GM12878 (cell line): ENCODE data around the gene NAALADL2. TPM values are rescaled to one million over a fixed set of nuclear protein-coding genes. Genes with fewer than 3 reads are reported as not detected.

Experiments used
- ATAC-seq: fragments of 200-7000 bp; cut with Tn5 transposase; 3 replicates; pipeline ENCODE4 v1.9.1; 2020; ENCODE audit warnings: mild to moderate bottlenecking, moderate library complexity
- BruUV-seq: library from RNA; stranded (reverse); fragments of 400-500 nt; replicated peaks from 2 replicates; lab custom pipeline; 2021; lab: Mats Ljungman, UMichigan
- CTCF ChIA-PET: fragments of 300-600 bp; sonication (Branson Sonifier 250); formaldehyde crosslinking; extraction: SDS; loops from one replicate; lab custom pipeline; 2021; ENCODE audit warnings: inconsistent platforms; lab: Yijun Ruan, JAX
- POLR2A ChIA-PET: fragments of 350-600 bp; formaldehyde crosslinking; extraction: SDS; loops from one replicate; lab custom pipeline; 2021; ENCODE audit warnings: inconsistent platforms; lab: Charles Lee
- RAD21 ChIA-PET: fragments of 300-600 bp; sonication (Branson Sonifier 250); formaldehyde crosslinking; loops from one replicate; lab custom pipeline; 2023; ENCODE audit warnings: antibody characterized with exemption; ENCODE audit not compliant: unreplicated experiment; lab: Charles Lee
- SMC1A ChIA-PET: fragments of 300-600 bp; sonication (Branson Sonifier 250); formaldehyde crosslinking; loops from one replicate; lab custom pipeline; 2023; ENCODE audit not compliant: unreplicated experiment, uncharacterized antibody; lab: Charles Lee
- DNase-seq: peaks from one replicate; pipeline ENCODE4 v3.0.0-alpha.2; 2011; ENCODE audit warnings: low read depth, low spot score
- FAIRE-seq: peaks from 3 replicates; lab custom pipeline; 2011; peaks lifted over from hg19 to GRCh38; lab: Jason Lieb, UNC
- H2AFZ ChIP-seq: 2 replicates; pipeline ENCODE4 v1.6.0; 2011; ENCODE audit warnings: low read depth, low read length, control low read depth; ENCODE audit not compliant: control insufficient read depth
- H3K27ac ChIP-seq: 2 replicates; pipeline ENCODE4 v1.5.1; 2011; ENCODE audit warnings: control low read depth; ENCODE audit not compliant: control insufficient read depth, insufficient read depth
- H3K27me3 ChIP-seq, 2 experiments: replicated peaks in 1 of 2; 2 replicates each; pipeline versions ENCODE4 v1.6.0 to v1.6.1; 2011; ENCODE audit warnings: low read length in 1 of 2; ENCODE audit not compliant: control insufficient read depth in 2 of 2, insufficient read depth in 2 of 2
- H3K36me3 ChIP-seq, 2 experiments: 2 replicates each; pipeline ENCODE4 v1.5.1; 2011; ENCODE audit warnings: low read length in 1 of 2; ENCODE audit not compliant: control insufficient read depth in 2 of 2, insufficient read depth in 2 of 2
- H3K4me1 ChIP-seq: 2 replicates; pipeline ENCODE4 v1.6.1; 2011; ENCODE audit warnings: mild to moderate bottlenecking, low read length, moderate library complexity, mixed read lengths; ENCODE audit not compliant: control insufficient read depth, insufficient read depth
- H3K4me2 ChIP-seq: 2 replicates; pipeline ENCODE4 v1.6.0; 2011; ENCODE audit warnings: control low read depth; ENCODE audit not compliant: control insufficient read depth, insufficient read depth
- H3K4me3 ChIP-seq: fragments of 200-600 bp; sonication (generic); 2 replicates; pipeline ENCODE4 v1.5.1; 2016
- H3K79me2 ChIP-seq: 2 replicates; pipeline ENCODE4 v1.6.0; 2011; ENCODE audit warnings: low read length; ENCODE audit not compliant: control insufficient read depth, insufficient read depth
- H3K9ac ChIP-seq: 2 replicates; pipeline ENCODE4 v1.8.0; 2011; ENCODE audit warnings: low read length, control low read depth, mixed read lengths; ENCODE audit not compliant: control insufficient read depth, insufficient read depth
- H3K9me3 ChIP-seq: replicated peaks from 3 replicates; pipeline ENCODE4 v1.5.1; 2011; ENCODE audit warnings: mild to moderate bottlenecking, low read length; ENCODE audit not compliant: control insufficient read depth, insufficient read depth
- H4K20me1 ChIP-seq: 2 replicates; pipeline ENCODE4 v1.6.0; 2011; ENCODE audit not compliant: control insufficient read depth, insufficient read depth
- BMI1 ChIP-seq: fragments of 450-650 bp; IDR thresholded peaks from 2 replicates; pipeline ENCODE4 v1.6.1; 2016; ENCODE audit warnings: mild to moderate bottlenecking, moderate library complexity, borderline replicate concordance
- FOXM1 ChIP-seq: IDR thresholded peaks from 2 replicates; pipeline ENCODE4 v1.6.1; 2012; ENCODE audit warnings: low read depth, mild to moderate bottlenecking, inconsistent platforms, low read length, moderate library complexity
- GABPA ChIP-seq: IDR thresholded peaks from 2 replicates; pipeline ENCODE4 v1.6.1; 2014; ENCODE audit warnings: antibody characterized with exemption, low read depth, mild to moderate bottlenecking, inconsistent platforms
- GATAD2B ChIP-seq: fragments of 450-650 bp; conservative IDR thresholded peaks from 2 replicates; pipeline ENCODE4 v1.6.1; 2017; ENCODE audit warnings: low read depth, mild to moderate bottlenecking, moderate library complexity
- LARP7 ChIP-seq: fragments of 450-650 bp; IDR thresholded peaks from 2 replicates; pipeline ENCODE4 v1.6.1; 2017; ENCODE audit warnings: mild to moderate bottlenecking
- MEF2B ChIP-seq: fragments of 450-650 bp; IDR thresholded peaks from 2 replicates; pipeline ENCODE4 v1.6.1; 2018; ENCODE audit warnings: mild to moderate bottlenecking, moderate library complexity; ENCODE audit not compliant: partially characterized antibody, poor library complexity, severe bottlenecking
- RAD21 ChIP-seq: IDR thresholded peaks from 2 replicates; pipeline ENCODE4 v1.6.1; 2011; ENCODE audit warnings: mild to moderate bottlenecking, low read depth, low read length, moderate library complexity; ENCODE audit not compliant: insufficient read depth
- RAD51 ChIP-seq: fragments of 450-650 bp; IDR thresholded peaks from 2 replicates; pipeline ENCODE4 v1.6.1; 2016; ENCODE audit warnings: moderate library complexity, mild to moderate bottlenecking, inconsistent platforms
- SP1 ChIP-seq: IDR thresholded peaks from one replicate; pipeline ENCODE4 v1.6.1; 2011; ENCODE audit warnings: low read depth, low read length
- SPI1 ChIP-seq: IDR thresholded peaks from 2 replicates; pipeline ENCODE4 v1.6.1; 2011; ENCODE audit warnings: low read depth, mild to moderate bottlenecking, low read length, moderate library complexity, borderline replicate concordance; ENCODE audit not compliant: insufficient read depth
- STAT1 ChIP-seq: fragments of 450-650 bp; conservative IDR thresholded peaks from 2 replicates; pipeline ENCODE4 v1.6.1; 2014; ENCODE audit warnings: antibody characterized with exemption, mild to moderate bottlenecking
- WGBS: methylation state at CpG from one replicate; pipeline ENCODE4 v1.1.6; 2016; ENCODE audit warnings: low lambda C conversion rate; ENCODE audit not compliant: insufficient replicate concordance, insufficient coverage; ENCODE audit errors: missing lambda C conversion rate; 5-methylcytosine and 5-hydroxymethylcytosine counted together
- in situ Hi-C: fragments of 300-500 bp; cut with MboI; formaldehyde crosslinking; loops from 9 replicates; pipeline ENCODE4 v1.14.3; 2018; ENCODE audit warnings: mixed read lengths
- intact Hi-C: fragments of 100-400 bp; cut with micrococcal nuclease; formaldehyde crosslinking; loops from one replicate; pipeline ENCODE4 v1.14.2; 2022; ENCODE audit not compliant: unreplicated experiment
- polyA plus RNA-seq, 11 experiments: library from polyadenylated mRNA; depleted of rRNA in 4 of 11; unstranded in 6 of 11; stranded (reverse) in 5 of 11; fragments of >200 nt; fragmentation: Nextera tagmentation in 4 of 11; fragmentation: Illumina TruSeq in 1 of 11; extraction: Ambion mirVana in 4 of 11; extraction: Trizol in 1 of 11; gene quantifications; 1 replicate in 1 of 11; 2 replicates in 10 of 11; pipeline versions ENCODE4 v1.2.1 to v1.2.3, GENCODE V29; 2011 to 2016; ENCODE audit warnings: inconsistent platforms in 2 of 11, missing spikeins in 2 of 11, low read depth in 1 of 11
- total RNA-seq, 4 experiments: library from RNA; depleted of rRNA in 3 of 4; stranded (reverse); fragments of >200 nt in 3 of 4; fragmentation: Illumina TruSeq in 1 of 4; extraction: Trizol in 1 of 4; gene quantifications; 2 replicates each; pipeline versions ENCODE4 v1.2.1 to v1.2.3, GENCODE V29; 2013 to 2021
- TF ChIP-seq, protein P1 (sequence below): IDR thresholded peaks from 2 replicates; pipeline ENCODE4 v1.6.1; 2012; ENCODE audit warnings: mild to moderate bottlenecking, low read depth, low read length
- TF ChIP-seq, protein P2 (sequence below): IDR thresholded peaks from 2 replicates; pipeline ENCODE4 v1.6.1; 2011; ENCODE audit warnings: mild to moderate bottlenecking, low read depth, low read length, moderate library complexity; ENCODE audit not compliant: insufficient replicate concordance
- TF ChIP-seq, protein P3 (sequence below): fragments of 450-650 bp; IDR thresholded peaks from 2 replicates; pipeline ENCODE4 v1.6.1; 2018; ENCODE audit warnings: mild to moderate bottlenecking, low read depth, moderate library complexity; ENCODE audit not compliant: partially characterized antibody

Gene NAALADL2
- total and polyA plus RNA-seq, 10 of the 15 experiments (the other 5 are each of a cell fraction or from before 2014, with no cell fraction given) = 0.06 to 10.8 (median 0.46) TPM

GRCh38 chr3:175001091-175001490 is 142.0 kb downstream of the NAALADL2 start:
- no peak for DNase-seq
- no peak for FAIRE-seq
- intact Hi-C loops = no loop called here
- no peaks in the 10 kb centered on the region for H4K20me1 ChIP-seq
- in situ Hi-C loops = no loop called here
- no peak overlapping the region for H3K9ac ChIP-seq
- H2AFZ ChIP-seq = no peak overlapping the region
- ChIA-PET POLR2A (no interaction called here), CTCF (no interaction called here), RAD21 (no interaction called here), SMC1A (interaction anchor here (1.2 to 2.1 kb wide), 2 partner anchors 10 to 12 kb away, joined by 3 to 6 read pairs; no protein-coding TSS in a partner anchor)
- H3K79me2 ChIP-seq = no peaks in the 10 kb centered on the region
- no peak overlapping the region for H3K27ac ChIP-seq
- no peaks in the 10 kb centered on the region for H3K9me3 ChIP-seq
- no peaks in the 10 kb centered on the region for H3K4me1 ChIP-seq
- no peak overlapping the region for H3K4me3 ChIP-seq
- H3K36me3 ChIP-seq = no peaks in the 10 kb centered on the region
- no TSS peak for BruUV-seq
- no peaks in the 10 kb centered on the region for H3K27me3 ChIP-seq
- no peak for ATAC-seq
- 29% methylated on average over 1 of the region's 1 CpG for WGBS
- H3K4me2 ChIP-seq = no peak overlapping the region
- TF ChIP-seq FOXM1 (no peak), RAD21 (no peak), STAT1 (no peak), SPI1 (no peak), MEF2B (no peak), RAD51 (no peak), BMI1 (no peak), SP1 (no peak), LARP7 (no peak), GATAD2B (no peak), GABPA (no peak)
- TF ChIP-seq, protein P1, sequence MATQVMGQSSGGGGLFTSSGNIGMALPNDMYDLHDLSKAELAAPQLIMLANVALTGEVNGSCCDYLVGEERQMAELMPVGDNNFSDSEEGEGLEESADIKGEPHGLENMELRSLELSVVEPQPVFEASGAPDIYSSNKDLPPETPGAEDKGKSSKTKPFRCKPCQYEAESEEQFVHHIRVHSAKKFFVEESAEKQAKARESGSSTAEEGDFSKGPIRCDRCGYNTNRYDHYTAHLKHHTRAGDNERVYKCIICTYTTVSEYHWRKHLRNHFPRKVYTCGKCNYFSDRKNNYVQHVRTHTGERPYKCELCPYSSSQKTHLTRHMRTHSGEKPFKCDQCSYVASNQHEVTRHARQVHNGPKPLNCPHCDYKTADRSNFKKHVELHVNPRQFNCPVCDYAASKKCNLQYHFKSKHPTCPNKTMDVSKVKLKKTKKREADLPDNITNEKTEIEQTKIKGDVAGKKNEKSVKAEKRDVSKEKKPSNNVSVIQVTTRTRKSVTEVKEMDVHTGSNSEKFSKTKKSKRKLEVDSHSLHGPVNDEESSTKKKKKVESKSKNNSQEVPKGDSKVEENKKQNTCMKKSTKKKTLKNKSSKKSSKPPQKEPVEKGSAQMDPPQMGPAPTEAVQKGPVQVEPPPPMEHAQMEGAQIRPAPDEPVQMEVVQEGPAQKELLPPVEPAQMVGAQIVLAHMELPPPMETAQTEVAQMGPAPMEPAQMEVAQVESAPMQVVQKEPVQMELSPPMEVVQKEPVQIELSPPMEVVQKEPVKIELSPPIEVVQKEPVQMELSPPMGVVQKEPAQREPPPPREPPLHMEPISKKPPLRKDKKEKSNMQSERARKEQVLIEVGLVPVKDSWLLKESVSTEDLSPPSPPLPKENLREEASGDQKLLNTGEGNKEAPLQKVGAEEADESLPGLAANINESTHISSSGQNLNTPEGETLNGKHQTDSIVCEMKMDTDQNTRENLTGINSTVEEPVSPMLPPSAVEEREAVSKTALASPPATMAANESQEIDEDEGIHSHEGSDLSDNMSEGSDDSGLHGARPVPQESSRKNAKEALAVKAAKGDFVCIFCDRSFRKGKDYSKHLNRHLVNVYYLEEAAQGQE = no peak
- TF ChIP-seq, protein P2, sequence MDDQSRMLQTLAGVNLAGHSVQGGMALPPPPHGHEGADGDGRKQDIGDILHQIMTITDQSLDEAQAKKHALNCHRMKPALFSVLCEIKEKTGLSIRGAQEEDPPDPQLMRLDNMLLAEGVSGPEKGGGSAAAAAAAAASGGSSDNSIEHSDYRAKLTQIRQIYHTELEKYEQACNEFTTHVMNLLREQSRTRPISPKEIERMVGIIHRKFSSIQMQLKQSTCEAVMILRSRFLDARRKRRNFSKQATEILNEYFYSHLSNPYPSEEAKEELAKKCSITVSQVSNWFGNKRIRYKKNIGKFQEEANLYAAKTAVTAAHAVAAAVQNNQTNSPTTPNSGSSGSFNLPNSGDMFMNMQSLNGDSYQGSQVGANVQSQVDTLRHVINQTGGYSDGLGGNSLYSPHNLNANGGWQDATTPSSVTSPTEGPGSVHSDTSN = no peak
- TF ChIP-seq, protein P3, sequence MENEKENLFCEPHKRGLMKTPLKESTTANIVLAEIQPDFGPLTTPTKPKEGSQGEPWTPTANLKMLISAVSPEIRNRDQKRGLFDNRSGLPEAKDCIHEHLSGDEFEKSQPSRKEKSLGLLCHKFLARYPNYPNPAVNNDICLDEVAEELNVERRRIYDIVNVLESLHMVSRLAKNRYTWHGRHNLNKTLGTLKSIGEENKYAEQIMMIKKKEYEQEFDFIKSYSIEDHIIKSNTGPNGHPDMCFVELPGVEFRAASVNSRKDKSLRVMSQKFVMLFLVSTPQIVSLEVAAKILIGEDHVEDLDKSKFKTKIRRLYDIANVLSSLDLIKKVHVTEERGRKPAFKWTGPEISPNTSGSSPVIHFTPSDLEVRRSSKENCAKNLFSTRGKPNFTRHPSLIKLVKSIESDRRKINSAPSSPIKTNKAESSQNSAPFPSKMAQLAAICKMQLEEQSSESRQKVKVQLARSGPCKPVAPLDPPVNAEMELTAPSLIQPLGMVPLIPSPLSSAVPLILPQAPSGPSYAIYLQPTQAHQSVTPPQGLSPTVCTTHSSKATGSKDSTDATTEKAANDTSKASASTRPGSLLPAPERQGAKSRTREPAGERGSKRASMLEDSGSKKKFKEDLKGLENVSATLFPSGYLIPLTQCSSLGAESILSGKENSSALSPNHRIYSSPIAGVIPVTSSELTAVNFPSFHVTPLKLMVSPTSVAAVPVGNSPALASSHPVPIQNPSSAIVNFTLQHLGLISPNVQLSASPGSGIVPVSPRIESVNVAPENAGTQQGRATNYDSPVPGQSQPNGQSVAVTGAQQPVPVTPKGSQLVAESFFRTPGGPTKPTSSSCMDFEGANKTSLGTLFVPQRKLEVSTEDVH = no peak
